Gastrocnemius medialis (tissue), 4 donors: ENCODE results near the gene PEX13. TPM values are rescaled to one million over a fixed set of nuclear protein-coding genes. Genes with fewer than 3 reads are reported as not detected.
"Not testable (repeated sequence)": the region's sequence is repeated elsewhere in the genome, so short reads cannot be mapped to it uniquely, and the experiment has no call there.

ENCODE experiments used
- ATAC-seq, 2 donors: fragments of 150-250 bp; one replicate each; pipeline ENCODE4 v1.9.1; 2016
- DNase-seq, 2 donors: peaks; one replicate each; pipeline ENCODE4 v3.0.0-alpha.2; 2019
- H3K27ac ChIP-seq, 4 donors: fragments of 200-600 bp; sonication (generic); 1 replicate in 1 of 4; 2 replicates in 3 of 4; pipeline ENCODE4 v1.5.1; 2016 to 2018; ENCODE audit warnings: mild to moderate bottlenecking in 2 of 4, moderate library complexity in 1 of 4
- H3K27me3 ChIP-seq, 3 donors: fragments of 200-600 bp; sonication (generic) in 2 of 3; 1 replicate in 1 of 3; 2 replicates in 2 of 3; pipeline versions ENCODE4 v1.5.1 to v1.6.0; 2016 to 2019; ENCODE audit warnings: mild to moderate bottlenecking in 1 of 3, moderate library complexity in 1 of 3
- H3K36me3 ChIP-seq, 2 donors: fragments of 200-600 bp; sonication (generic) in 1 of 2; one replicate each; pipeline ENCODE4 v1.5.1; 2017 to 2018
- H3K4me1 ChIP-seq, 2 donors: fragments of 200-600 bp; sonication (generic) in 1 of 2; one replicate each; pipeline ENCODE4 v1.5.1; 2016 to 2017; ENCODE audit warnings: mild to moderate bottlenecking in 2 of 2
- H3K4me3 ChIP-seq, 4 donors: fragments of 200-600 bp; sonication (generic) in 3 of 4; 1 replicate in 1 of 4; 2 replicates in 3 of 4; pipeline ENCODE4 v1.5.1; 2016 to 2019; ENCODE audit warnings: mild to moderate bottlenecking in 2 of 4
- H3K9me3 ChIP-seq, 3 donors: fragments of 200-600 bp; sonication (generic) in 2 of 3; 1 replicate in 1 of 3; 2 replicates in 2 of 3; pipeline ENCODE4 v1.5.1; 2016 to 2019
- CTCF ChIP-seq, 5 experiments: fragments of 450-650 bp in 3 of 5; fragments of 200-600 bp in 2 of 5; sonication (generic) in 2 of 5; IDR thresholded peaks in 4 of 5; conservative IDR thresholded peaks in 1 of 5; 1 replicate in 4 of 5; 2 replicates in 1 of 5; pipeline ENCODE4 v1.5.1; 2016 to 2019; ENCODE audit warnings: antibody characterized with exemption in 5 of 5, mild to moderate bottlenecking in 3 of 5, moderate library complexity in 3 of 5
- POLR2A ChIP-seq, 2 donors: fragments of 450-650 bp; IDR thresholded peaks; one replicate each; pipeline ENCODE4 v1.6.1; 2017; ENCODE audit warnings: antibody characterized with exemption in 2 of 2, mild to moderate bottlenecking in 2 of 2, moderate library complexity in 2 of 2
- in situ Hi-C, 4 donors: fragments of 200-750 bp; cut with MboI; loops; one replicate each; pipeline versions ENCODE4 v1.15.0 to v1.8.0; 2017; ENCODE audit warnings: low sequenced_read_pairs in 4 of 4
- intact Hi-C: fragments of 100-400 bp; cut with DNase I; formaldehyde crosslinking; loops from one replicate; pipeline ENCODE4 v1.15.1; 2023; ENCODE audit warnings: low total_unique reads
- total RNA-seq, 4 donors: library from RNA; depleted of rRNA; stranded (reverse); fragments of >200 nt; gene quantifications; one replicate each; pipeline versions ENCODE4 v1.1.0 to v1.2.3, GENCODE V29; 2016

PEX13 gene
- total RNA-seq, 4 donors from 2014 or later, result 19.3 to 53.9 (median 35.4) TPM

GRCh38 chr2:61006486-61007105 is 10.9 kb upstream of the PEX13 start:
- in situ Hi-C loops (loop anchor here in 2 of 4 donors (10.0 kb wide), 1 partner anchor 212 kb away; no protein-coding TSS in a partner anchor), intact Hi-C loops (no loop called here)
- TF ChIP-seq CTCF (IDR thresholded peaks at IDR 0.05 in 4 of 5, conservative IDR thresholded peaks at IDR 0.05 in 1 of 5), result no peak
- TF ChIP-seq POLR2A (IDR thresholded peaks at IDR 0.05), result no peak
- no peak overlapping the region for H3K27ac ChIP-seq
- H3K9me3 ChIP-seq, result no peaks in the 10 kb centered on the region
- ATAC-seq (no peak), DNase-seq (no peak)
- peaks cover 5 to 6% of the 10 kb centered on the region in 2 donors for H3K4me1 ChIP-seq
- H3K27me3 ChIP-seq, result no peaks in the 10 kb centered on the region
- no peak overlapping the region for H3K4me3 ChIP-seq
- peaks cover 2 to 4% of the 10 kb centered on the region in 2 donors for H3K36me3 ChIP-seq

- peaks cover 10 to 12% of the 10 kb centered on the region in 2 donors for H3K4me1 ChIP-seq
- H3K4me3 ChIP-seq, result no peak overlapping the region
- ATAC-seq (no peak), DNase-seq (no peak)
- in situ Hi-C loops, result loop anchor here in 2 of 4 donors (10.0 kb wide), 1 partner anchor 215 kb away; no protein-coding TSS in a partner anchor
- intact Hi-C loops, result no loop called here
- H3K9me3 ChIP-seq, result no peaks in the 10 kb centered on the region
- no peak overlapping the region for H3K27ac ChIP-seq
- H3K36me3 ChIP-seq, result peaks cover 2 to 4% of the 10 kb centered on the region in 2 donors
- TF ChIP-seq CTCF (IDR thresholded peaks at IDR 0.05 in 4 of 5, conservative IDR thresholded peaks at IDR 0.05 in 1 of 5), result no peak
- no peak for TF ChIP-seq POLR2A (IDR thresholded peaks at IDR 0.05)
- no peaks in the 10 kb centered on the region for H3K27me3 ChIP-seq
Observed at GRCh38 chr2:61009355-61009754, 8.2 kb upstream of the PEX13 start.

- TF ChIP-seq CTCF (IDR thresholded peaks at IDR 0.05 in 4 of 5, conservative IDR thresholded peaks at IDR 0.05 in 1 of 5) (no peak), POLR2A (IDR thresholded peaks at IDR 0.05) (no peak)
- ATAC-seq (peak; percentile 90), DNase-seq (peak in 1 of 2 donors; percentile 49)
Observed at GRCh38 chr2:61011678-61012077, 5.8 kb upstream of the PEX13 start.

GRCh38 chr2:61012303-61012702 is 5.2 kb upstream of the PEX13 start:
- DNase-seq, H3K36me3 ChIP-seq, ATAC-seq, H3K4me3 ChIP-seq, intact Hi-C loops, in situ Hi-C loops, H3K9me3 ChIP-seq, H3K27me3 ChIP-seq: not testable (repeated sequence)
- Histone ChIP-seq H3K27ac (peak overlapping the region; percentile 45 to 80 (median 68)), H3K4me1 (peaks cover 21% of the 10 kb centered on the region in 2 donors)

More at GRCh38 chr2:61011678-61012077, 5.8 kb upstream of the PEX13 start:
- Histone ChIP-seq H3K27ac (peak overlapping the region; percentile 45 to 80 (median 68)), H3K4me3 (no peak overlapping the region), H3K4me1 (peaks cover 21% of the 10 kb centered on the region in 2 donors), H3K9me3 (no peaks in the 10 kb centered on the region), H3K36me3 (peaks cover 2 to 4% of the 10 kb centered on the region in 2 donors), H3K27me3 (no peaks in the 10 kb centered on the region)
- intact Hi-C loops (no loop called here), in situ Hi-C loops (no loop called here)

- no peaks in the 10 kb centered on the region for H3K9me3 ChIP-seq
- in situ Hi-C loops, result no loop called here
- H3K36me3 ChIP-seq, result peaks cover 2 to 3% of the 10 kb centered on the region in 2 donors
- no peak for TF ChIP-seq POLR2A (IDR thresholded peaks at IDR 0.05)
- no peak for TF ChIP-seq CTCF (IDR thresholded peaks at IDR 0.05 in 4 of 5, conservative IDR thresholded peaks at IDR 0.05 in 1 of 5)
- intact Hi-C loops, result no loop called here
- H3K4me1 ChIP-seq, result peaks cover 22 to 24% of the 10 kb centered on the region in 2 donors
- H3K27me3 ChIP-seq, result no peaks in the 10 kb centered on the region
- peak overlapping the region in 2 of 4 donors; percentile 20 to 80 for H3K27ac ChIP-seq
- no peak for DNase-seq
- no peak overlapping the region for H3K4me3 ChIP-seq
- ATAC-seq, result no peak
Observed at GRCh38 chr2:61013382-61013781, 4.1 kb upstream of the PEX13 start.
